Stimulated activated CD4-positive, alpha-beta T cell treated with anti-CD3 and anti-CD28 coated beads, Interleukin-12 subunit alpha, Interleukin-12 subunit beta, amount 100 ng/mL, for 48 hours (primary cell): ENCODE results near the gene KIF2C.
"Not testable (repeated sequence)": the region's sequence is repeated elsewhere in the genome, so short reads cannot be mapped to it uniquely, and the experiment has no call there.

Source experiments
- DNase-seq, 3 donors: peaks; one replicate each; pipeline ENCODE4 v3.0.0-alpha.2; 2020; ENCODE audit warnings: low read depth in 2 of 3, low spot score in 1 of 3

Gene KIF2C

GRCh38 chr1:44810101-44810761, 70.6 kb downstream of the KIF2C start:
- DNase-seq, result no peak

DNA sequence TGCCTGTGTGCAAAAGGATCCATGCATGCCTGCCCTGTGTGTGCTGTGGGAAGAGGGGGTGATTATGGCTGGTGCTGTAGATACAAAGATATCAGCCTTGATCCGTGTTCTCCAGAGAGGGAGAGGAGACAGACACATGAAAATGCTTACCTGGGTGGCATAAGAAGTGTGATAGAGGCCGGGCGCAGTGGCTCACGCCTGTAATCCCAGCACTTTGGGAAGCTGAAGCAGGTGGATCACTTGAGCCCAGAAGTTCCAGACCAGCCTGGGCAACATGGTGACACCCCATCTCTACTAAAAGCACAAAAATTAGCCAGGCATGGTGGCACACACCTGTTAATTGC, 71.1 kb downstream of the KIF2C start:
- DNase-seq, result not testable (repeated sequence)

DNA sequence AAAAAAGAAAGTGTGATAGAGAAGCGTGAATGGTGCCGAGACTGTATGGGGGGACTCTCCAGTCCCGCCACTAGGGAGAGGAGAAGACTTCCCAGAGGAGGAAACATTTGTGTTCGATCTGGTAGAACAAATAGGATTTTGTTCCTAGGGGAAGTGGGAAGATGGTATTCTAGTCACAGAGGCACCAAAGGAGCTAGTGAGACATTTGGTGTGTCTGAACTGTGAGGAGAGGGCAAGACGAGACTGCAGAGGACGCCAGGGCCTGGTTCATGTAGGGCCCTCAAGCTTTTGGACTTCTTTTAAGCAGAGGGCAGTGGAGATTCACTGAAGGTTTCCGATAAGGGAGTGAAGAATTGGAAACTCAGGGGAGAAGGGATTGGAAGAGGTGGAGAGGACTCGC, 71.6 kb downstream of the KIF2C start:
- no peak for DNase-seq

- DNase-seq, result no peak
Measured at GRCh38 chr1:44812822-44813543, 73.3 kb downstream of the KIF2C start.

GRCh38 chr1:44815926-44816325, 76.3 kb downstream of the KIF2C start:
- DNase-seq, result not testable (repeated sequence)

DNA sequence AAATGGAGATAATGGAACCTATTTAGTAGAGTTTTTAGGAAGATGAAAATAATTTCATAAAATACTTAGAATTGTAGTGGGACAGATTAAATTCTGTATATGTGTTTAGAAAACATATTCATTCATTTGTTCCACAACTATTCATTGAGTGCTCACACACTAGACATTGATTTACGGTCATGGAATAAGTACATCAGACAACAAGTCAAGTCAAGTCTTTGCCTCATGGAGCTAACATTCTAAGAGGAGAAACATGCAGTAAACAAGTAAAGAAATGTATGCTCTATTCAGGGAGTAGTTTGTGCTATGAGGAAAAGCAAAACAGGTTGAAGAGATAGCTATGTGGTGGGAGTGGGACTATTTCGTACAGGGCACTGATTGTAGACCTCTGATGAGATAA, 77.7 kb downstream of the KIF2C start:
- no peak for DNase-seq
